Natural killer cell (primary cell): ENCODE data around the gene PTOV1. TPM values are rescaled to one million over a fixed set of nuclear protein-coding genes. Genes with fewer than 3 reads are reported as not detected.

ENCODE experiments used
- ATAC-seq, 3 donors: fragments of 150-1000 bp in 2 of 3; fragments of 200-7000 bp in 1 of 3; cut with Tn5 transposase; 1 replicate in 1 of 3; 2 replicates in 2 of 3; pipeline ENCODE4 v1.10.0; 2021; ENCODE audit warnings: mild to moderate bottlenecking in 2 of 3, moderate library complexity in 2 of 3
- DNase-seq, 2 donors: peaks; one replicate each; pipeline versions ENCODE4 v3.0.0 to v3.0.0-alpha.2; 2013 to 2021; ENCODE audit warnings: mixed read lengths in 1 of 2
- H3K27ac ChIP-seq: one replicate; pipeline ENCODE4 v1.5.1; 2013; ENCODE audit warnings: mild to moderate bottlenecking, low read length
- H3K27me3 ChIP-seq: one replicate; pipeline ENCODE4 v1.6.1; 2013; ENCODE audit warnings: low read length; ENCODE audit not compliant: control insufficient read depth, insufficient read depth
- H3K36me3 ChIP-seq: one replicate; pipeline ENCODE4 v1.6.1; 2013; ENCODE audit warnings: low read length; ENCODE audit not compliant: control insufficient read depth, insufficient read depth
- H3K4me1 ChIP-seq: one replicate; pipeline ENCODE4 v1.6.1; 2013; ENCODE audit warnings: low read length; ENCODE audit not compliant: control insufficient read depth, insufficient read depth
- H3K4me3 ChIP-seq: one replicate; pipeline ENCODE4 v1.5.1; 2013; ENCODE audit warnings: low read length
- H3K9me3 ChIP-seq: one replicate; pipeline ENCODE4 v1.6.1; 2013; ENCODE audit warnings: low read length; ENCODE audit not compliant: control insufficient read depth, insufficient read depth
- H3K27ac Mint-ChIP-seq, 2 donors: one replicate each; pipeline ENCODE4 v1.8.0; 2022; ENCODE audit warnings: mild to moderate bottlenecking in 2 of 2, mixed read lengths in 2 of 2, moderate library complexity in 1 of 2
- H3K27me3 Mint-ChIP-seq, 2 donors: one replicate each; pipeline ENCODE4 v1.8.0; 2022; ENCODE audit warnings: low read depth in 2 of 2, mixed read lengths in 2 of 2
- H3K36me3 Mint-ChIP-seq: one replicate; pipeline ENCODE4 v1.8.0; 2022; ENCODE audit warnings: mixed read lengths
- H3K4me1 Mint-ChIP-seq, 2 donors: one replicate each; pipeline ENCODE4 v1.8.0; 2022; ENCODE audit warnings: mixed read lengths in 2 of 2
- H3K4me3 Mint-ChIP-seq: one replicate; pipeline ENCODE4 v1.8.0; 2022; ENCODE audit warnings: mild to moderate bottlenecking, moderate library complexity, mixed read lengths
- H3K9me3 Mint-ChIP-seq, 2 donors: one replicate each; pipeline ENCODE4 v1.8.0; 2022; ENCODE audit warnings: mixed read lengths in 2 of 2
- CTCF ChIP-seq: fragments of 200-600 bp; IDR thresholded peaks from one replicate; pipeline ENCODE4 v1.8.0; 2022; ENCODE audit warnings: antibody characterized with exemption
- WGBS: methylation state at CpG from one replicate; pipeline ENCODE4 v1.1.7; 2013; ENCODE audit warnings: missing lambda C conversion rate; ENCODE audit not compliant: insufficient coverage; 5-methylcytosine and 5-hydroxymethylcytosine counted together
- intact Hi-C: fragments of 100-400 bp; cut with micrococcal nuclease; formaldehyde crosslinking; loops from one replicate; pipeline ENCODE4 v1.14.2; 2022
- total RNA-seq, 4 donors: library from RNA; stranded (reverse); fragments of 120-200 nt in 1 of 4; gene quantifications; one replicate each; pipeline versions ENCODE4 v1.2.3 to v1.2.4, GENCODE V29; 2013 to 2022

PTOV1 gene
- total RNA-seq, 3 donors from 2014 or later (not counting 1 experiment from before 2014, with no cell fraction given): 116 to 132 (median 128) TPM

- H3K4me1 ChIP-seq: peaks cover 50% of the 10 kb centered on the region
- peaks cover 17 to 23% of the 10 kb centered on the region in 2 donors for H3K4me1 Mint-ChIP-seq
- intact Hi-C loops: no loop called here
Observed at GRCh38 chr19:49870309-49870901, 19.4 kb downstream of the PTOV1 start.

GRCh38 chr19:49871349-49871985 lies 20.5 kb downstream of the PTOV1 start:
- intact Hi-C loops: no loop called here

More at GRCh38 chr19:49870309-49870901, 19.4 kb downstream of the PTOV1 start:
- H3K9me3 Mint-ChIP-seq: no peaks in the 10 kb centered on the region
- Histone ChIP-seq H3K9me3 (no peaks in the 10 kb centered on the region), H3K36me3 (peaks cover 2% of the 10 kb centered on the region), H3K27ac (peak overlapping the region; percentile 88), H3K27me3 (no peaks in the 10 kb centered on the region), H3K4me3 (peak overlapping the region; percentile 68)
- no peaks in the 10 kb centered on the region for H3K36me3 Mint-ChIP-seq
- H3K27me3 Mint-ChIP-seq: no peaks in the 10 kb centered on the region
- no peak for TF ChIP-seq CTCF
- DNase-seq (no peak), ATAC-seq (no peak)
- no peak overlapping the region for H3K27ac Mint-ChIP-seq
- no peak overlapping the region for H3K4me3 Mint-ChIP-seq
- 91% methylated on average over 15 of the region's 15 CpGs for WGBS

GRCh38 chr19:49872245-49873128 lies 21.5 kb downstream of the PTOV1 start:
- Histone ChIP-seq H3K36me3 (peaks cover 2% of the 10 kb centered on the region), H3K9me3 (no peaks in the 10 kb centered on the region), H3K4me3 (no peak overlapping the region), H3K27me3 (no peaks in the 10 kb centered on the region), H3K4me1 (peaks cover 41% of the 10 kb centered on the region), H3K27ac (no peak overlapping the region)
- peak overlapping the region; percentile 26 for H3K4me3 Mint-ChIP-seq
- intact Hi-C loops: no loop called here
- WGBS: 97% methylated on average over 27 of the region's 27 CpGs
- no peak for ATAC-seq
- no peaks in the 10 kb centered on the region for H3K9me3 Mint-ChIP-seq
- no peak for DNase-seq
- peaks cover 14 to 23% of the 10 kb centered on the region in 2 donors for H3K4me1 Mint-ChIP-seq
- H3K36me3 Mint-ChIP-seq: no peaks in the 10 kb centered on the region
- TF ChIP-seq CTCF: no peak
- peak overlapping the region in 1 of 2 donors; percentile 63 for H3K27ac Mint-ChIP-seq
- H3K27me3 Mint-ChIP-seq: no peaks in the 10 kb centered on the region

More at GRCh38 chr19:49871349-49871985, 20.5 kb downstream of the PTOV1 start:
- H3K27ac Mint-ChIP-seq: peak overlapping the region in 1 of 2 donors; percentile 63
- Histone ChIP-seq H3K4me1 (peaks cover 47% of the 10 kb centered on the region), H3K27me3 (no peaks in the 10 kb centered on the region), H3K36me3 (peaks cover 2% of the 10 kb centered on the region), H3K4me3 (no peak overlapping the region), H3K9me3 (no peaks in the 10 kb centered on the region), H3K27ac (no peak overlapping the region)
- TF ChIP-seq CTCF: no peak
- no peaks in the 10 kb centered on the region for H3K9me3 Mint-ChIP-seq
- no peaks in the 10 kb centered on the region for H3K27me3 Mint-ChIP-seq
- DNase-seq: no peak
- H3K4me1 Mint-ChIP-seq: peaks cover 21 to 23% of the 10 kb centered on the region in 2 donors
- no peak for ATAC-seq
- no peaks in the 10 kb centered on the region for H3K36me3 Mint-ChIP-seq
- 95% methylated on average over 16 of the region's 17 CpGs for WGBS
- H3K4me3 Mint-ChIP-seq: peak overlapping the region; percentile 26
